Stomach (tissue), 9 donors: Measurements from ENCODE around the gene SMYD3. TPM values are rescaled to one million over a fixed set of nuclear protein-coding genes. Genes with fewer than 3 reads are reported as not detected.

Experiments used
- DNase-seq, 2 donors: peaks; one replicate each; pipeline versions ENCODE4 v3.0.0 to v3.0.0-alpha.2; 2013 to 2019
- H3K27ac ChIP-seq, 5 donors: fragments of 200-600 bp in 4 of 5; sonication (generic) in 4 of 5; one replicate each; pipeline ENCODE4 v1.5.1; 2013 to 2019; ENCODE audit warnings: mild to moderate bottlenecking in 1 of 5, moderate library complexity in 1 of 5
- H3K27me3 ChIP-seq, 3 donors: fragments of 200-600 bp; sonication (generic); one replicate each; pipeline ENCODE4 v1.5.1; 2017 to 2019; ENCODE audit warnings: mixed run types in 1 of 3
- H3K36me3 ChIP-seq, 4 donors: fragments of 200-600 bp; sonication (generic); 1 replicate in 3 of 4; 2 replicates in 1 of 4; pipeline ENCODE4 v1.5.1; 2016 to 2019
- H3K4me1 ChIP-seq, 4 donors: fragments of 200-600 bp; sonication (generic); one replicate each; pipeline ENCODE4 v1.5.1; 2016 to 2019
- H3K4me3 ChIP-seq, 4 donors: fragments of 200-600 bp; sonication (generic) in 3 of 4; one replicate each; pipeline ENCODE4 v1.5.1; 2016 to 2019; ENCODE audit warnings: mild to moderate bottlenecking in 1 of 4
- H3K9me3 ChIP-seq, 4 donors: fragments of 200-600 bp; sonication (generic); one replicate each; pipeline ENCODE4 v1.5.1; 2016 to 2019
- CTCF ChIP-seq, 7 experiments: fragments of 450-650 bp in 4 of 7; fragments of 200-600 bp in 3 of 7; sonication (generic) in 3 of 7; IDR thresholded peaks; one replicate each; pipeline ENCODE4 v1.5.1; 2016 to 2019; ENCODE audit warnings: antibody characterized with exemption in 7 of 7, control low read depth in 2 of 7, mild to moderate bottlenecking in 1 of 7
- EP300 ChIP-seq: sonication (generic); formaldehyde crosslinking; IDR thresholded peaks from one replicate; pipeline ENCODE4 v1.6.1; 2017; ENCODE audit warnings: antibody characterized with exemption
- POLR2A ChIP-seq, 4 donors: fragments of 450-650 bp; IDR thresholded peaks; one replicate each; pipeline ENCODE4 v1.6.1; 2016; ENCODE audit warnings: antibody characterized with exemption in 4 of 4, control low read depth in 2 of 4, mild to moderate bottlenecking in 1 of 4, moderate library complexity in 1 of 4
- POLR2AphosphoS5 ChIP-seq, 3 donors: sonication (generic); formaldehyde crosslinking; IDR thresholded peaks; one replicate each; pipeline ENCODE4 v1.6.1; 2016; ENCODE audit warnings: antibody characterized with exemption in 3 of 3
- WGBS, 5 donors: extraction: QIAGEN DNeasy Blood & Tissue Kit in 3 of 5; methylation state at CpG; one replicate each; pipeline versions ENCODE4 v1.1.5 to v1.1.7; 2013 to 2018; 5-methylcytosine and 5-hydroxymethylcytosine counted together
- intact Hi-C: fragments of 100-400 bp; cut with DNase I; formaldehyde crosslinking; loops from one replicate; pipeline ENCODE4 v1.15.1; 2023; ENCODE audit warnings: low total_unique reads
- polyA plus RNA-seq, 3 donors: library from polyadenylated mRNA; stranded (reverse); fragments of 200-250 nt; gene quantifications; one replicate each; pipeline ENCODE4 v1.2.3, GENCODE V29; 2013
- total RNA-seq, 5 donors: library from RNA; depleted of rRNA; stranded (reverse); fragments of >200 nt; gene quantifications; one replicate each; pipeline versions ENCODE4 v1.1.0 to v1.2.3, GENCODE V29; 2014 to 2016
- donor health status: healthy with polysubstance abuse.
- donor health status: Bipolar disorder and iron deficiency.
- donor health status: healthy.

The SMYD3 gene
- total and polyA plus RNA-seq, 8 donors, result 6.4 to 196 (median 27.8) TPM

GRCh38 chr1:246343251-246343650 is 163.8 kb downstream of the SMYD3 start:
- no peak for DNase-seq
- TF ChIP-seq POLR2A (IDR thresholded peaks at IDR 0.05) (no peak), EP300 (no peak), CTCF (IDR thresholded peaks at IDR 0.05) (no peak), POLR2AphosphoS5 (IDR thresholded peaks at IDR 0.05) (no peak)
- H3K4me3 ChIP-seq, result no peak overlapping the region
- H3K27me3 ChIP-seq, result no peaks in the 10 kb centered on the region
- WGBS, 5 donors, result 84 to 95% (median 86%) methylated on average over 1 of the region's 1 CpG
- intact Hi-C loops, result no loop called here
- no peaks in the 10 kb centered on the region for H3K36me3 ChIP-seq
- no peak overlapping the region for H3K27ac ChIP-seq
- H3K4me1 ChIP-seq, result no peaks in the 10 kb centered on the region
- H3K9me3 ChIP-seq, result no peaks in the 10 kb centered on the region

DNA sequence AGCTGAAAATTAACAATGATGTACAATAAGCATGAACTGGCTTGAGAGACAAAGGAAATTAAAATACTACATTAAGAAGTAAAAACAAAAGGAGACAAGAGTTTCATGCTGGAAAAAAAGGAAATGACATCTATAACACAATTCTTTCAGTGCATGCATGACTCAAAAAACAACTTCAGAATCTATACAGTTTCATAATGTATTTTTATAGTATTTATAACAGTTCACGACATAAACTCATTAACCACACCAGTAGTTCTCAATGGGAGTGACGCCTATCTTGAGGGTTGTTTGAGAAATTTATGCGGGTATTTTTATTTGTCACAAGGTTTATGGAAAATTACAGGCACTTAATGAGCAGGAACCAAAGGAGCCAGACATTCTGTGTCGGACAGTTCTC is 168.5 kb downstream of the SMYD3 start:
- TF ChIP-seq EP300 (no peak), POLR2A (IDR thresholded peaks at IDR 0.05) (no peak), CTCF (IDR thresholded peaks at IDR 0.05) (no peak), POLR2AphosphoS5 (IDR thresholded peaks at IDR 0.05) (no peak)
- no peaks in the 10 kb centered on the region for H3K4me1 ChIP-seq
- WGBS, 5 donors, result 82 to 90% (median 88%) methylated on average over 4 of the region's 4 CpGs
- no peaks in the 10 kb centered on the region for H3K9me3 ChIP-seq
- intact Hi-C loops, result no loop called here
- no peaks in the 10 kb centered on the region for H3K27me3 ChIP-seq
- no peak for DNase-seq
- no peak overlapping the region for H3K4me3 ChIP-seq
- no peak overlapping the region for H3K27ac ChIP-seq
- no peaks in the 10 kb centered on the region for H3K36me3 ChIP-seq

- 68 to 76% (median 73%) methylated on average over 4 of the region's 4 CpGs for WGBS, 5 donors
- H3K4me1 ChIP-seq, result no peaks in the 10 kb centered on the region
Measured at GRCh38 chr1:246338098-246338497, 169.0 kb downstream of the SMYD3 start.

GRCh38 chr1:246335151-246335550 is 171.9 kb downstream of the SMYD3 start:
- H3K4me3 ChIP-seq, result no peak overlapping the region
- H3K4me1 ChIP-seq, result no peaks in the 10 kb centered on the region
- H3K27ac ChIP-seq, result no peak overlapping the region
- H3K27me3 ChIP-seq, result no peaks in the 10 kb centered on the region
- no peak for DNase-seq
- H3K9me3 ChIP-seq, result no peaks in the 10 kb centered on the region
- intact Hi-C loops, result no loop called here
- H3K36me3 ChIP-seq, result peaks cover 0 to 3% (median 0%) of the 10 kb centered on the region in 4 donors
- WGBS, 5 donors, result 76 to 86% (median 82%) methylated on average over 5 of the region's 5 CpGs
- no peak for TF ChIP-seq CTCF (IDR thresholded peaks at IDR 0.05)
- no peak for TF ChIP-seq EP300
- no peak for TF ChIP-seq POLR2AphosphoS5 (IDR thresholded peaks at IDR 0.05)
- TF ChIP-seq POLR2A (IDR thresholded peaks at IDR 0.05), result no peak

More at GRCh38 chr1:246338098-246338497, 169.0 kb downstream of the SMYD3 start:
- no peak for TF ChIP-seq POLR2AphosphoS5 (IDR thresholded peaks at IDR 0.05)
- no peak for TF ChIP-seq POLR2A (IDR thresholded peaks at IDR 0.05)
- no peak for TF ChIP-seq EP300
- TF ChIP-seq CTCF (IDR thresholded peaks at IDR 0.05), result no peak
- Histone ChIP-seq H3K9me3 (no peaks in the 10 kb centered on the region), H3K4me3 (no peak overlapping the region), H3K27me3 (no peaks in the 10 kb centered on the region), H3K36me3 (no peaks in the 10 kb centered on the region), H3K27ac (no peak overlapping the region)
- intact Hi-C loops, result no loop called here
- DNase-seq, result no peak
